Measurements from ENCODE around the gene SSR3.
"Not testable (repeated sequence)": the region's sequence is repeated elsewhere in the genome, so short reads cannot be mapped to it uniquely, and the experiment has no call there.

Gene SSR3

DNA sequence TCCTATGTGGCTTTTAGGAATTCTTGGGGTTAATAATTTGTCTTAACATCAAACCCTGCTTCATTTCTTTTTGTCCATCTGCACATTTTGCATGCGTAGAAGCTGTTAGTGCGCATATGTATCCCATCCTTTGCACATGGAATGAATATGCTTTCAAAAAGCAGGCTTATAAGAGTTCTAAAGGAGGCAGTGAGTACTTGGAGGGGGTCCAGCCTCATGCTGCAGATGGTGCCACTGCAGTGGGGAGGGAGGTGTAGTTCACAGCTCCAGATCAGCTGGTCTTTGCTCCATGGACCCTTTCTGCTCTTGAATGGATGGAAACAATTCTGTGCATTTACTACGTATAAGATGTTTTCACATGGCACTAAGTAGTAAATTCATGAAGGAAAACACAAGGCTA lies 20.7 kb upstream of the SSR3 start:
- DNase-seq = no peak

DNA sequence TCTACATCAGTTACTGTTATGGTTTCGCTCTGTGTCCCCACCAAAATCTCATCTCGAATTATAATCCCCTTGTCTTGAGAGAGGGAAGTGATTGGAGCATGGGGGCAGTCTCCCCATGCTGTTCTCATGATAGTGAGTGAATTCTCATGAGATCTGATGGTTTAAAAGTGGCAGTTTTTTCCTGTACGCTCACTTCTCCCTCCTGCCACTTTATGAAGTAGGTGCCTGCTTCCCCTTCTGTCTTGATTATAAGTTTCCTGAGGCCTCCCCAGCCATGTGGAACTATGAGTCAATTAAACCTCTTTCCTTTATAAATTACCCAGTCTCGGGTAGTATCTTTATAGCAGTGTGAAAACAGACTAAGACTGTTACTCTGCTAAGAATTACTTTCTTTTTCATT lies 15.0 kb upstream of the SSR3 start:
- not testable (repeated sequence) for DNase-seq

DNA sequence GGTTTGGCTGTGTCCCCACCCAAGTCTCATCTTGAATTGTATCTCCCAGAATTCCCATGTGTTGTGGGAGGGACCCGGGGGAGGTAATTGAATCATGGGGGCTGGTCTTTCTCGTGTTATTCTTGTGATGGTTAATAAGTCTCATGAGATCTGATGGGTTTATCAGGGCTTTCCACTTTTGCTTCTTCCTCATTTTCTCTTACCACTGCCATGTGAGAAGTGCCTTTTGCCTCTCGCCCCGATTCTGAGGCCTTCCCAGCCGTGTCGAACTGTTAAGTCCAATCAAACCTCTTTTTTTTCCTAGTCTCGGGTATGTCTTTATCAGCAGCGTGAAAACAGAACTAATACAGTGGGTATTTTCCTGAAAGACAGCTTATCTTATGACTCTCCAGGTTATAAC lies 14.1 kb upstream of the SSR3 start:
- DNase-seq = not testable (repeated sequence)

DNA sequence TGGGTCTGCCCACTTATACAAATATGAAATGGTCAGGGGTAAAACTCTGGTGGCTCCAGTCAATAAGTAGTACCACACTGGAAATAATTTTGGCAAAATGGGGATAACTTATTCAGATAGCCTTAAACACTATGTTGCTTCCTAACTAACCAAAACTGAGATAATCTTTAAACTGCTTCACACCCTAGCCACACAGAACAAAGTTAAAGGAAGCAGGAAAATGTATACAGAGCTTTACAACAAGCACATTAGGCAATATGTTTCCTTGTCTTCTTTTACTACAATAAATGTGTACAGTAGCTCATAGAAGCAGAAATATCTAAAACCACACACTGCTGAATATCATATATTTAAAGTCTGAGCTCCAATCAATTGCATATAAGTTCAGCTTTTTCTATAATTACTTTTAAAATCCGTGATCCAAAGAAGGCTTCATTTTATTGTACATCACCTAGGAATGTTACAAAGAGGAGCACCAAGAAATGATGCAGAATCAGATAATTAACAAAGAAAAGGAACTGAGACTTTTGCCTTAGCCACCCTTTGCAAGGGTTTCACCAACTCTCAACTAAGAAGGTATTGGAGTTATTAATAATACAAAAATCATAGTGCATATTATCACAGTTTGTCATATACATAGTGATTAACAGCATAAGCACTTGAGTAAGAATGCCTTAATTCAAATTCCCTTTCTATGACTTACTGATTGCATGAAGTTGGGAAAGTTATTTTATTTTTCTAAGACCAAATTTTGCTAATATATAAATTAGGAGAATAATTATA lies 9.2 kb upstream of the SSR3 start:
- no peak for DNase-seq

DNA sequence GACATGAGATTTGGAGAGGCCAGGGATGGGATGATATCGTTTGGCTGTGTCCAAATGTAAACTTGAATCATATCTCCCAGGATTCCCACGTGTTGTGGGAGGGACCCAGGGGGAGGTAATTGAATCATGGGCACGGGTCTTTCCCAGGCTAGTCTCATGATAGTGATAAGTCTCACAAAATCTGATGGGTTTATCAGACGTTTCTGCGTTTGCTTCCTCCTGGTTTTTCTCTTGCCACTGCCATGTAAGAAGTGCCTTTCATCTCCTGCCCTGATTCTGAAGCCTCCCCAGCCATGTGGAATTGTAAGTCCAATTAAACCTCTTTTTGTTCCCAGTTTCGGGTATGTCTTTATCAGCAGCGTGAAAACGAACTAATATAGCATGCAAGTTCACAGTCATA lies 7.6 kb upstream of the SSR3 start:
- not testable (repeated sequence) for DNase-seq

DNA sequence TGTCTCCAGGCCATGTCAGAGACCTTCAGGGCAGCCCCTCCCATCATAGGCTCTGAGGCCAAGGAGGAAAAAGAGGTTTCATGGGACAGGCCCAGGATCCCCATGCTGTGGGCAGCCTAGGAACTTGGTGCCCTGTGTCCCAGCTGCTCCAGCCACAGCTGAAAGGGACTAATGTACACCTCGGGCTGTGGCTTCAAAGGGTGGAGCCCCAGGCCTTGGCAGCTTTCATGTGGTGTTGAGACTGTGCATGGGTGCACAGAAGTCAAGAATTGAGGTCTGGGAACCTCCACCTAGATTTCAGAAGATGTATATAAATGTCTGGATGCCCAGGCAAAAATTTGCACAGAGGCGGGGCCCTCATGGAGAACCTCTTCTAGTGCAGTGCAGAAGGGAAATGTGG lies 6.6 kb upstream of the SSR3 start:
- no peak for DNase-seq

DNA sequence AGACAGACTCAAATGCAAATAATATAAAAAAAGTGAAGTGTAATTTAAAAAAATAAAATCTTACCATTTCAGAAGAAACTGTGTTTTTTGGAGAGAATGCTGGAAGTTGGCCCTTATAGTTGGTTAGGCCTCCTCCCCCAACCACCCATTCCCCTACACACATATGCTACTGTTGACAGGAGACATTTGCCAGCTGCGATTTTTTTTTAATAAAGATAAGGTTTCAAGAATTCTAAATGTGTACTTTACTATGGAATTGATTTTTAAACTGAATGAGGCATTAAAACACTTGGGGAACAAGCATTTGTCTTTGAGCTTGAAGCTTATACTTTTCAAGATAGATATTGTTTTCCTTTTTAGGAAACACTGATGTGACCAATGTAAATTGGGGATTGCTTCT lies 4.4 kb upstream of the SSR3 start:
- DNase-seq = no peak

DNA sequence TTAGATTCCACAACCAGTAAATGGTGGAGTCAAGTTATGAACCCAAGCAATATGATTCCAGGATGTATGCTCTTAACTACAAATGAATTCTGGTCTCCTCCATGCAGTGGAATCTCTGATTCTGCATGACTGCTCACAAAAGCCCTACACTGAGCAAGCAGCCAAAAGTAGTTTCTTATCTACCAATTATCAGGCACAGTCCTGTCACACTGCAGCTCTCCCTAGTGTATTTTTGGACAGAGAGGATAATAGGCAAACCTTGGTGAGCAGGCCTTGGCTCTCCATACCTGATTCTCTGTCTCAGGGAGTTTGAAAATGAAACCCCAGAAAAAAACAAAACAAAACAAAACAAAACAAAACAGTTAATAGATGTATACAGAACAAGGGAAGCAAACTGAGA lies 3.5 kb upstream of the SSR3 start:
- no peak for DNase-seq

DNA sequence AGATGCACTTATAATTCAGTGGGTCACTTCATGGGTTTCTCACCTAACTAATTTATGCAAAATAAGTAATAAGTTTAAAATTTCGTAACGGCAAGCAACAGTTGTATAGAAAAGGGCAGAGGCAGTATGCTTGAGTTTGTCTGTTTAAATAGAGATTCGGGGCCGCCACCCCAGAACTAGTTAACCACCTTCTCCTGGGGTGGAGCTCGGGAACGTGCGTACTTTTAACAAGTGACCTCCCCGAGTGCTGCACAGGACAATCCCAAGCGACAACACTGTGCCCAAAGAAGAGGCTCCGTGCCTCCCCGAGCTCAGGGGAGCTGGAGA lies 439 bp downstream of the SSR3 start:
- no peak for DNase-seq

DNA sequence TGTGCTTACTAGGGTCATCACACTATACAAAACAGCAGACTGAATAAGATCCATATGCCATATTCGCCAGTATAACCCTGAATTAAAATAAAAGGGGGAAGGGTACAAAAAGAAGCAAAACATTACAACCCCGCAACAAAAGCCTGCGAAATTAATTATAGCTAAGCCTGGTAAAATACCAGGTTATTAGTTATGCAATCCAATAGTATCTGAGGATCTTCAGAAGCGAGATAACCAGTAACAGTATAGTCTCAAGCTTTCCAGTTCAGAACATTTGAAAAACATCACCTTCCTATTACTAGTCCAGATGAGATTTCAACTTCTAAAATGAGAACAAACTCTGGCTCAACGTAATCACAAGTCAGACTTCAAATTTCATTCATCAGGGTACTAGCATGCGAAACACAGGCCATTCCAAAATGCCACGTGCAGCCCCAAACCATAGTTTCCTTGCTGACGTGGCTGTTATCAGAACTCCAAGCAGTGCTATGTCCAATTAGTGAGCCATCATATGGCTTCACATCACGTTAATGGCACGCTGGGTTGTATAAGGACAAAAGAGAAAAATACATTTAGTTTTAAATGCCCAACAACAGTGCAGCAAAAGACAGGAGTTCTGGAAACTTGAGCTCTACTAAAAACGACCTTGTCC lies 1.1 kb downstream of the SSR3 start:
- peak; percentile 63 for DNase-seq

DNA sequence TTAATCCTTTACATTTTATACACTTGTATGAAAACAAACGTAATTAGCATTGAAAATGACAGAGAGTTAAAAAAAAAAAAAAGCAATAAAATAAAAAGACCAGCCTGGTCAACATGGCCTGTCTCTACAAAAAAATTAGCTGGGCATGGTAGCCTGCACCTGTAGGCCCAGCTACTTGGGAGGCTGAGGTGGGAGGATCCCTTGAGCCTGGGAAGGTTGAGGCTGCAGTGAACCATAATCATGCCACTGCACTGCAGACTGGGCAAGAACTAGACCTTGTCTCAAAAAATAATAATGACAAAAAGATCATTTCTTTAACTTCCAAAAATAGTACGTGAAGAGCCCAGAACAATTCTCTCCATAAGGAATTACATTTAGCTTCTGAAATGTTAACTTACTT lies 1.9 kb downstream of the SSR3 start:
- DNase-seq = no peak

DNA sequence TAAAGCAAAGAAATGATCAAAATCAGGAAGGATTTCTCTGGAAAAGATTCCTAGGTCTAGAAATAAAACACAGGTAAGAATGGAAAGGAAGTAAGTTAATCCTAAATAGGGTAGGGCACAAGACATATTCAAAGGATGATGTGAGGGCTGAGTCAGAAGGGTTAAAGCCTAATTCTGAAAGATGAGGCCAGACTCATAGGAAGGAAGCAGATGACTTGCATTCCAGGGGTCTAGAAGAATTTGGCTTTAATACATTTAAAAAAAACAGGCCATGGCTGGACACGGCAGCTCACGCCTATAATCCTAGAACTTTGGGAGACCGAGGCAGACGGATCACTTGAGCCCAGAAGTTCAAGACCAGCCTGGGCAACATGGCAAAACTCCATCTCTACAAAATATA lies 3.2 kb downstream of the SSR3 start:
- peak; percentile 19 for DNase-seq

DNA sequence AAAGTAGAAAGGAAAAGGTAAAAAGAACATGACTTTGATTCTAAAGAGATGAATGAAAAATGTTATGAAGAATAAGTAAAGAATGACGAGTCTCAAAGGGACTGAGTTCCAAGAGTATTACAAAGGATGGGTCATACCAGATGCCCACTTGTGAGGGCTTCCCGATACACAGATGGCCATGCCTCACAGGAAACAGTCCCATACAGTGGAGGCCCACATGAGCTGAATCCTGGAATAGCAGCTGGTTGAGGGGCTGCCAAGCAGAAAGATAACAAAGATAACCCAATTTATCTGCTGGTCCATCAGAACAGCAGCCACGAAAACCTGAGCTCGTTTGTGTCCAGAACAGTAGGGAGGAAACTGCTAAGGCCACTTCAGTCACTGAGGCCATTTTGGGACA lies 3.7 kb downstream of the SSR3 start:
- peak; percentile 22 for DNase-seq

DNA sequence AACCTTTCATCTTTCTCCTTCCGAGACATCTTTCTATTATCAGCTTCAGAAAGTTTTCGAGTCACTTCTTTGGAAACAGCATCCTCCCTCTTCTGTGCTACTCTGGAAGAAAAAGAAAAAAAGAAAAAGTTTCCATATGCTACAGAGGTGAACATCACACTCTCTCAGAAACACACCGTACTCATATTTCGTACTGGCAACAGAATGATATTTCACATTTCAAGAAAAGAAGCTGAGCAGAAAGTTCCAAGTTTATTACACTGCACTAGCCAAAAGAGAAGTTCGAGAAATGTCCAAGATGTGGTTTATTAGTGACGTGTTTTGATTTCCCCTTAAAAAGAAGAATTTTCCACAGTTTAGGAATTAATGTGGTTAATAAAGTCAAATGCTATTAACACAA lies 6.0 kb downstream of the SSR3 start:
- no peak for DNase-seq

DNA sequence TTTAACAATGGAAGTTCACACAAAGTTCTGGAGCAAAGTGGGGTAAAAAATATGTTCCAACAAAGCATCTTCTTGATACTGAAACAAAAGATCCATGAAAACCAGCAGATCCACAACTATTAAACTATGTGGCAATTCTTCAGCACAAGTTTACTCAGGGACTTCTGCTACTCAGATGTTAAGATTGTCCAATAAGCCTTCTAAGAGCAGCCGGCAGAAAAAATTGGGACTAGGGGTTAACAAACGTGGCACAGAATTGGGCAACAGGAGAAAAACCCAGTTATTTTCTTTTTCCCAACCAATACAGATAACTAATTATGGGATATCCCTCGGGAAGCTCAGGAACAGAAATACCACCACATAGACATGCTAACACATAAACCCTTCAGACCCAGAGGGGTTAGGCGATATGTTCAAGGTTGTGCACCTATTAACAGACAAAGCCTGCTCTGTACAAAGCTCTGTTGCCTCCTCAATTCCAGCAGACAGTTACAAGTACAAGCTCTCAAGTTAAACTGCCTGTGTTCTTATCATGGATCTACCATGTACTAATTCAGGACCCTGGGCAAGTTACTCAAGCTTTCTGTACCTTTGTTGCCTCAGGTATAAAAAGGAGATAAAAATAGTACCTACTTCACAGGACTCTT lies 6.8 kb downstream of the SSR3 start:
- DNase-seq = no peak

DNA sequence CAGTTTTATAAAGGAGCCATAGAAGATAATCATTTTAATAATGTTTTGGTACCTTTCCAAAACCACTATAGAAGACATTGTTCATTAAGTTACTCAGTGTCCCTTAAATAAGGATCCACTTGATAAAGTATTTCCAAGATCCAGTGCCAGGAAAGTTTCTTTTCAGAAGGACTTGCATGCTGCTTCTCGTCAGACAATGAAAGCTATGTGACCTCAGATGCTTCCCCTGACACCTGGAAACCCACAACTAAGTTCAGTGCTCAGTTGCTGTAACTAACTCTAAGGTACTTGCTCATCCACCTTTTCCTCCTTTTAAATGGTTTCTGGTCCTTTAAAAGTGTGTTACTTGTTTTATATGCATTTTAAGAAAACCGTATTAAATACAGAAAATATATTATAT lies 7.3 kb downstream of the SSR3 start:
- no peak for DNase-seq

DNA sequence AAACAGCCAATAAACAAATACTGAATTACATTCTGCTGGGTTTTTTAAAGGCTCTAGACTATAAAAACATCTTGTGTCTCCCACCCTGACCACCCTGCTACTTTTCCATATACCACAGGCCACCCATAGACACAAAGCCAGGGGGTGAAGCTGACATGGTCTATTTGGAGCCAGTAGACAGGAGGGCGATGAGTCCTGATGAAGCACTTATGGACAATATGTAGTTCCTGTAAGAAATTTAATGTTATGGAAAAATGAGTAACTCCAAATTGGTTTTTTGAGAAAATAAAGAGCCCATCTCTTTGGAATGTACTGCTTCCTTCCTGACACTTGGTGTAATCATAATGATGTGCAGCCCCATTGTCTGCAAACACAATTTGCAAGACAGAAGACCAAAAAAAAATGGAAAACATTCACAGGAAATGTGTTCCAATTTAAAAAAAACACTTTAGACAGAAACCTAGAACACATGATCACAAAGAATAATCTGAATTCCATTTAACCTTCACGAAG lies 11.8 kb downstream of the SSR3 start:
- DNase-seq = no peak

DNA sequence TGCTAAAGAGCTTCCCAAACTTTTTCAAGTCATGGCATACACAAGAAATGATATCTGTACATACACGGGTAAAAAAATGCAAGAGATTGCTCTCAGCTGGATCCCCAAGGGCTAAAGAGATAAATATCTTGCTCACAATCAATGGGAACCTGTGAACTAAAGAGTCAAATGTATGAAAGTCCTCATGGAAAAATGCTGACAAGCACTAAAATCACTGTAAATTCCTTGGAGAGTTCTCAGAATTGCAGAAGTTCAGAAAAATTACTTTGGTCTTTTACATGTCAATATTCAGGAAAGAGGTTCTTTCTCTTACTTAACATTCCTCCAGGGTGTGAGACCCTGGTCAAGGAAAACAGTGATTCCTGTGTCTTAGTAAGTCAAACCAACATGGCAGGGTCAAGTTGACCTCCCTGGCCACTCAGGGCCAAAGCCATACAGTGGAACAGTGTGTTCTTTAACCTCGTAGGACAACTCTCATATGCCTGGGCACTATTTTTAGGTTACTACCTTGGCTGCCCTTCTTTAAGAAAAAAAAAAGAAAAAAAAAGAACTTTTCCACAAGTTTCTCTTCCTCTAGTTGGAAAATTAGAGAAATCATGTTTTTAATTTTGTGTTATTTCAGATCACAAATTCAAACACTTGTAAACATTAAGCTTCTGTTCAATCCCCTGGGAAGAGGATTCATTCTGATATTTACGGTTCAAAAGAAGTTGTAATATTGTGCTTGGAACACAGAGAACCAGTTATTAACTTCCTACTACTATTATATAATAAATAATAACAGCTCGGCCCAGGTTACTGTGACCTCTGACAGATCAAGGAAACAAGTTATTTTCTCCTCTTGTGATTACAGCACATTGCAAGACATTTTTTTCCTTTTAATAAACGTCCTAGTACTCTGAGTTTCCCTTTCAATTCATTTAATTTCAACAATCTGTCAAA lies 12.5 kb downstream of the SSR3 start:
- DNase-seq = no peak

DNA sequence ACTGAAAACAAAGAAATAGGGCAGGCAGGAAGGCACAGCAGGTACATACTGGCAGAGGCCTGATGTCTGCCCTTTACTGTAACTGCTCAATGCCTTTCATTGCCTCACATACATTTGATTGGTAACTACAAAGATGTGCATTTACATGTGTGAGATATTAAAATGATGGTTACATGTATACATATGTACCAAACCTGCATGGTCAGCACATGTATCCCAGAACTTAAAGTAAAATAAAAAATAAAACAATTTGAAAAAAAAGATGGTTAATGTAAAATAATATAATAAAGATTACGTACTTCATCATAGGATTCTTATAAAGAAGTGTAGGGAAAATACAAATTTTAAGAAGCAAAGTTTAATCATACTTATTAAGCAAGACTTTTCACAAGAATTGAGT lies 15.1 kb downstream of the SSR3 start:
- DNase-seq = no peak

DNA sequence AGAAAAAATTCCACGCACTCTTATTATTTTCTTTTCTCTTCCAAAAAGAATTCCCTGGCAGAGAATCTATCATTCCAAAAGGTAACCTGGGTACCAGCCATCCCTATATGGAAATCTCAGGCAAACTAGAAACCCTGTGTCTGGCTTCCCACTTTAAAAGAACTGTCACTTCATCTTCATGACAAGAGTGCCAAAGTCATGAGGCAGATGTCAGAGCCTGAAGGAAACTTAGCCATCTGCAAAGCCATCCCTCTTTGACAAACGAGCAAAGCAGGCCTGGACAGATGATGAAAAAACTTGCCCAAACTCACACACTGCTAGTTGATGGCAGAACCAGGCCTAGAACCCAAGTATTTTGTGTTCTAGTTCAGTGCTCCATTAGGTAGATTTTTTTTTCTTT lies 15.9 kb downstream of the SSR3 start:
- no peak for DNase-seq

DNA sequence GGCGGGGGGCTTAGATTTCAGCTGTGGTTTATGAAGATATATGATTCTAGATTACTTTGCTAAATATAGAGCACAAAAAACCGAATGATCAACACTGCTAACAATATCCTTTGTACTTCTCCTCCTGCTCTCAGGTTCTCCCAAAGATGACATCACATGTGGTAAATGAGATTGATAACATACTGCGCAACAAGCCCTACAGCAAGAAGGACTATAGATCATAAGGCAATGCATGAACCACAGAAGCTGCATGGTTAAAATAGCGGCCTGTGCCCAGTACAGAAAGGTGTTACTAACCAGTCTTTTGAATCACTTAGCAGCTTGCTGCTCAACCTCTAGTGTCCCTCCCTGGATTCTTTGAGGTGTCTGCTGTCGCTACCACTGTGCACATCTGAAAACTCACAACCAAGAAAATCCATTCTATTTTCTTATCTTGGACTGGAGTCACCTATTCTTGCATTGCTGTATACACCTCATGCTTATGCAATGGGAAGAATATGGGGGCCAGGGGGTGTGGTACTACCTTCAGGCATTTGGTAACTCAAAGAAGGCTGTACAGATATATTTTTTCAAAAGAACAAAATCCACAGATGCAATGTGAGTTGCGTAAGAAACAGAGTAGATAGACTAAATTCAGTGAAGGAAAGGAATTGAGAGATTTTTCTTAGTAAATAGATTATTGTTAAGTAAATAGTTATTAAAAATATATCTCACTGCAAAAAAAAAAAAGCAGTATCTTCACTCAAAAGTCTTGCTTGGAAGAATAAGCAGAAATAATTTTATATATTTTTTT lies 18.2 kb downstream of the SSR3 start:
- DNase-seq = no peak

DNA sequence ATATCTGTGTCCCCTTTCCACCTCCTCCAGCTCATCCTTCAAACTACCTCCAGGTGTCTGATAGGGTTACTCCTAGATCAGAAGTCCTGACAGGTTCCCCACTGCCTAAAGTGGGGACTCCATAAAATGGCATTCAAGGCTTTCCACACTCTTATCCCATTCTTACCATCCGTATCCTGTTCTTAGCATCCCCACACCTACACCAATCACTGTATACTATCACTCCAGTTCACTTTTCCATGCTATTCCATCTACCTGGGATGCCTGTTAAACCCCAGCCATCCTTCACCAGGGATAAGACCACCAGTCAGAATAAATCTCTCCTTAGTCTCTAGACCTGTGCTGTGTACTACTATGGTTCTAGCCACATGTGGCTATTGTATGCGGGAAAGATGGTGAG lies 19.1 kb downstream of the SSR3 start:
- no peak for DNase-seq

Measured in inflammatory macrophage treated with lipopolysaccharide for 4 hours (primary cell).